K562 (cell line): ENCODE data around the gene PHPT1. TPM values are rescaled to one million over a fixed set of nuclear protein-coding genes. Genes with fewer than 3 reads are reported as not detected.

ENCODE experiments used
- BCOR ChIP-seq: fragments of 450-650 bp; IDR thresholded peaks from 2 replicates; pipeline ENCODE4 v1.6.1; 2016
- NCOA4 ChIP-seq: fragments of 450-650 bp; IDR thresholded peaks from 2 replicates; pipeline ENCODE4 v1.6.1; 2018; ENCODE audit warnings: mild to moderate bottlenecking; ENCODE audit not compliant: partially characterized antibody
- PHTF2 ChIP-seq: fragments of 250-450 bp; sonication (Bioruptor Pico); IDR thresholded peaks from 2 replicates; pipeline ENCODE4 v1.5.0; 2021; ENCODE audit warnings: mild to moderate bottlenecking
- PTRF ChIP-seq: fragments of 450-650 bp; IDR thresholded peaks from 2 replicates; pipeline ENCODE4 v1.6.1; 2016; ENCODE audit warnings: mild to moderate bottlenecking, missing genetic modification characterization, missing compliant biosample characterization
- SAFB2 ChIP-seq: fragments of 200-400 bp; formaldehyde crosslinking; IDR thresholded peaks from 2 replicates; pipeline ENCODE4 v1.6.1; 2018; ENCODE audit warnings: borderline replicate concordance, low read length, low read depth, moderate library complexity; ENCODE audit not compliant: severe bottlenecking
- STAG1 ChIP-seq: sonication (generic); formaldehyde crosslinking; IDR thresholded peaks from 2 replicates; pipeline ENCODE4 v1.5.0; 2020; ENCODE audit warnings: missing genetic modification reagents, borderline replicate concordance
- TAF9B ChIP-seq: fragments of 450-650 bp; IDR thresholded peaks from 2 replicates; pipeline ENCODE4 v1.6.1; 2018; ENCODE audit warnings: mild to moderate bottlenecking; ENCODE audit not compliant: partially characterized antibody
- TOE1 ChIP-seq, 2 experiments: fragments of 450-650 bp in 1 of 2; sonication (generic) in 1 of 2; formaldehyde crosslinking in 1 of 2; IDR thresholded peaks; 2 replicates each; pipeline versions ENCODE4 v1.7.1 to v1.8.0; 2016 to 2022; ENCODE audit warnings: borderline replicate concordance in 2 of 2, mild to moderate bottlenecking in 2 of 2, antibody characterized with exemption in 1 of 2, inconsistent platforms in 1 of 2, low read depth in 1 of 2, missing genetic modification reagents in 1 of 2, moderate library complexity in 1 of 2
- ZNF212 ChIP-seq: fragments of 450-650 bp; formaldehyde crosslinking; IDR thresholded peaks from 2 replicates; pipeline ENCODE4 v1.4.0; 2020; ENCODE audit warnings: mild to moderate bottlenecking
- ZNF586 ChIP-seq: fragments of 450-650 bp; formaldehyde crosslinking; conservative IDR thresholded peaks from 2 replicates; pipeline ENCODE4 v1.4.0; 2020; ENCODE audit warnings: mild to moderate bottlenecking, moderate library complexity
- polyA plus RNA-seq, 8 experiments: library from polyadenylated mRNA; depleted of rRNA in 4 of 8; stranded (reverse) in 5 of 8; unstranded in 3 of 8; fragments of >200 nt; fragmentation: Nextera tagmentation in 2 of 8; fragmentation: Illumina TruSeq in 1 of 8; extraction: Ambion mirVana in 2 of 8; extraction: Trizol in 1 of 8; gene quantifications; 2 replicates each; pipeline versions ENCODE4 v1.2.1 to v1.2.3, GENCODE V29; 2011 to 2014; ENCODE audit warnings: inconsistent platforms in 1 of 8, missing spikeins in 1 of 8
- total RNA-seq, 7 experiments: library from RNA; depleted of rRNA in 6 of 7; stranded (reverse); fragments of >200 nt in 6 of 7; fragmentation: Illumina TruSeq in 2 of 7; extraction: Trizol in 2 of 7; gene quantifications; 2 replicates each; pipeline versions ENCODE4 v1.2.1 to v1.2.3, GENCODE V29; 2011 to 2021; ENCODE audit warnings: low replicate concordance in 1 of 7
- TF ChIP-seq, protein P1 (sequence below), 2 experiments: fragments of 450-650 bp in 1 of 2; sonication (generic) in 1 of 2; formaldehyde crosslinking in 1 of 2; IDR thresholded peaks; 2 replicates each; pipeline versions ENCODE4 v1.7.1 to v1.9.0; 2016 to 2022; ENCODE audit warnings: inconsistent platforms in 1 of 2, mild to moderate bottlenecking in 1 of 2, missing genetic modification reagents in 1 of 2
- TF ChIP-seq, protein P2 (sequence below): fragments of 450-650 bp; IDR thresholded peaks from 2 replicates; pipeline ENCODE4 v1.7.1; 2018; ENCODE audit warnings: mild to moderate bottlenecking, low read depth; ENCODE audit not compliant: partially characterized antibody
- TF ChIP-seq, protein P3 (sequence below): sonication (generic); formaldehyde crosslinking; IDR thresholded peaks from 2 replicates; pipeline ENCODE4 v1.8.1; 2023; ENCODE audit warnings: mild to moderate bottlenecking, missing genetic modification reagents

PHPT1 gene
- total and polyA plus RNA-seq, 9 of the 15 experiments (the other 6 are each of a cell fraction or from before 2014, with no cell fraction given), result 20.9 to 166 (median 129) TPM

DNA sequence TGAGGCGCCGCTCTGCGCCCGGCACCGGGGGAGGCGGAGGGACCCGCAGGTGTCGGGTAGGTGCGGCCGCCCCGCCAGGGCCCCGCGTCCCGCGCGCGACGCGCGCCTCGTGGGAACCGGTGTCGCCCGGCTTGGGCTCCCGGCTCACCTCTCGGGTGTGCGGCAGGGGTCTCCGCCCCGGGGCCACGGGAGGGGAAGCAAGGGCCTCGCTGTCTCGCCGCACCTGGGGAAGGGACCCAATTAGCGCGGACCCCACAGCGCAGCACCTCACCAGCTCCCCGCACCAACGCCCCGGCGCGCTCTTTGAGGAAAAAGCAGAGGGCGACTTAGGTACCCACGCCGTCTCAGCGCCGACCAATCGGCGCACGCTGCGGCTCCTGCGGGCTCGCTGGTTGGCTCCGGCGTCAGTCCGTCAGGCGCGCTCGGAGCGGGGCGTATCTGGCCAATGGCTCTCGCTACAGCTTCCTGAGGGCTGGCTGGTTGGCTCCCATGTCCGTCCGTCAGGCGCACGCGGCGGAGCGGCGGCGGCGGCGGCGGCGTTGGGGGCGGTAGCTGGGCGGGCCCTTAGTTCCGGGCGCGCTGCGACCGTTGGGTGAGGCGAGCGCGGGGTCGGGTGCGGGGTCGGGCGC lies 36.9 kb downstream of the PHPT1 start, which contains the start of gene TRAF2 (continued):
- TF ChIP-seq, protein P1, sequence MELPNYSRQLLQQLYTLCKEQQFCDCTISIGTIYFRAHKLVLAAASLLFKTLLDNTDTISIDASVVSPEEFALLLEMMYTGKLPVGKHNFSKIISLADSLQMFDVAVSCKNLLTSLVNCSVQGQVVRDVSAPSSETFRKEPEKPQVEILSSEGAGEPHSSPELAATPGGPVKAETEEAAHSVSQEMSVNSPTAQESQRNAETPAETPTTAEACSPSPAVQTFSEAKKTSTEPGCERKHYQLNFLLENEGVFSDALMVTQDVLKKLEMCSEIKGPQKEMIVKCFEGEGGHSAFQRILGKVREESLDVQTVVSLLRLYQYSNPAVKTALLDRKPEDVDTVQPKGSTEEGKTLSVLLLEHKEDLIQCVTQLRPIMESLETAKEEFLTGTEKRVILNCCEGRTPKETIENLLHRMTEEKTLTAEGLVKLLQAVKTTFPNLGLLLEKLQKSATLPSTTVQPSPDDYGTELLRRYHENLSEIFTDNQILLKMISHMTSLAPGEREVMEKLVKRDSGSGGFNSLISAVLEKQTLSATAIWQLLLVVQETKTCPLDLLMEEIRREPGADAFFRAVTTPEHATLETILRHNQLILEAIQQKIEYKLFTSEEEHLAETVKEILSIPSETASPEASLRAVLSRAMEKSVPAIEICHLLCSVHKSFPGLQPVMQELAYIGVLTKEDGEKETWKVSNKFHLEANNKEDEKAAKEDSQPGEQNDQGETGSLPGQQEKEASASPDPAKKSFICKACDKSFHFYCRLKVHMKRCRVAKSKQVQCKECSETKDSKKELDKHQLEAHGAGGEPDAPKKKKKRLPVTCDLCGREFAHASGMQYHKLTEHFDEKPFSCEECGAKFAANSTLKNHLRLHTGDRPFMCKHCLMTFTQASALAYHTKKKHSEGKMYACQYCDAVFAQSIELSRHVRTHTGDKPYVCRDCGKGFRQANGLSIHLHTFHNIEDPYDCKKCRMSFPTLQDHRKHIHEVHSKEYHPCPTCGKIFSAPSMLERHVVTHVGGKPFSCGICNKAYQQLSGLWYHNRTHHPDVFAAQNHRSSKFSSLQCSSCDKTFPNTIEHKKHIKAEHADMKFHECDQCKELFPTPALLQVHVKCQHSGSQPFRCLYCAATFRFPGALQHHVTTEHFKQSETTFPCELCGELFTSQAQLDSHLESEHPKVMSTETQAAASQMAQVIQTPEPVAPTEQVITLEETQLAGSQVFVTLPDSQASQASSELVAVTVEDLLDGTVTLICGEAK (IDR thresholded peaks at IDR 0.05), result peak; percentile 19; the same call in 1 of the 2 replicates
- TF ChIP-seq, protein P1 (CRISPR knock-in tag; IDR thresholded peaks at IDR 0.05), result no peak
- TF ChIP-seq, protein P2, sequence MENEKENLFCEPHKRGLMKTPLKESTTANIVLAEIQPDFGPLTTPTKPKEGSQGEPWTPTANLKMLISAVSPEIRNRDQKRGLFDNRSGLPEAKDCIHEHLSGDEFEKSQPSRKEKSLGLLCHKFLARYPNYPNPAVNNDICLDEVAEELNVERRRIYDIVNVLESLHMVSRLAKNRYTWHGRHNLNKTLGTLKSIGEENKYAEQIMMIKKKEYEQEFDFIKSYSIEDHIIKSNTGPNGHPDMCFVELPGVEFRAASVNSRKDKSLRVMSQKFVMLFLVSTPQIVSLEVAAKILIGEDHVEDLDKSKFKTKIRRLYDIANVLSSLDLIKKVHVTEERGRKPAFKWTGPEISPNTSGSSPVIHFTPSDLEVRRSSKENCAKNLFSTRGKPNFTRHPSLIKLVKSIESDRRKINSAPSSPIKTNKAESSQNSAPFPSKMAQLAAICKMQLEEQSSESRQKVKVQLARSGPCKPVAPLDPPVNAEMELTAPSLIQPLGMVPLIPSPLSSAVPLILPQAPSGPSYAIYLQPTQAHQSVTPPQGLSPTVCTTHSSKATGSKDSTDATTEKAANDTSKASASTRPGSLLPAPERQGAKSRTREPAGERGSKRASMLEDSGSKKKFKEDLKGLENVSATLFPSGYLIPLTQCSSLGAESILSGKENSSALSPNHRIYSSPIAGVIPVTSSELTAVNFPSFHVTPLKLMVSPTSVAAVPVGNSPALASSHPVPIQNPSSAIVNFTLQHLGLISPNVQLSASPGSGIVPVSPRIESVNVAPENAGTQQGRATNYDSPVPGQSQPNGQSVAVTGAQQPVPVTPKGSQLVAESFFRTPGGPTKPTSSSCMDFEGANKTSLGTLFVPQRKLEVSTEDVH, result no peak
- TF ChIP-seq SAFB2 (no peak), ZNF212 (CRISPR knock-in tag) (no peak; the same call in 1 of the 2 replicates), PHTF2 (CRISPR knock-in tag) (no peak), TAF9B (no peak), BCOR (no peak), ZNF586 (no peak), PTRF (tag) (no peak), NCOA4 (no peak), TOE1 (IDR thresholded peaks at IDR 0.05; ENCODE audit: borderline replicate concordance) (no peak), TOE1 (CRISPR knock-in tag; IDR thresholded peaks at IDR 0.05; ENCODE audit: borderline replicate concordance, low read depth) (no peak), STAG1 (no peak)
- TF ChIP-seq, protein P3, sequence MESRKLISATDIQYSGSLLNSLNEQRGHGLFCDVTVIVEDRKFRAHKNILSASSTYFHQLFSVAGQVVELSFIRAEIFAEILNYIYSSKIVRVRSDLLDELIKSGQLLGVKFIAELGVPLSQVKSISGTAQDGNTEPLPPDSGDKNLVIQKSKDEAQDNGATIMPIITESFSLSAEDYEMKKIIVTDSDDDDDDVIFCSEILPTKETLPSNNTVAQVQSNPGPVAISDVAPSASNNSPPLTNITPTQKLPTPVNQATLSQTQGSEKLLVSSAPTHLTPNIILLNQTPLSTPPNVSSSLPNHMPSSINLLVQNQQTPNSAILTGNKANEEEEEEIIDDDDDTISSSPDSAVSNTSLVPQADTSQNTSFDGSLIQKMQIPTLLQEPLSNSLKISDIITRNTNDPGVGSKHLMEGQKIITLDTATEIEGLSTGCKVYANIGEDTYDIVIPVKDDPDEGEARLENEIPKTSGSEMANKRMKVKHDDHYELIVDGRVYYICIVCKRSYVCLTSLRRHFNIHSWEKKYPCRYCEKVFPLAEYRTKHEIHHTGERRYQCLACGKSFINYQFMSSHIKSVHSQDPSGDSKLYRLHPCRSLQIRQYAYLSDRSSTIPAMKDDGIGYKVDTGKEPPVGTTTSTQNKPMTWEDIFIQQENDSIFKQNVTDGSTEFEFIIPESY, result no peak
